HL-60 (cell line): ENCODE results near the gene ZFAND6.
"Not testable (repeated sequence)": the region's sequence is repeated elsewhere in the genome, so short reads cannot be mapped to it uniquely, and the experiment has no call there.

Experiments
- DNase-seq, 2 experiments: peaks; one replicate each; pipeline ENCODE4 v3.0.0-alpha.2; 2010 to 2020; ENCODE audit warnings: low read depth in 1 of 2, low spot score in 1 of 2
- H3K27ac ChIP-seq: fragments of 250-450 bp; sonication (Bioruptor Pico); replicated peaks from 2 replicates; pipeline ENCODE4 v1.5.1; 2020; ENCODE audit warnings: mild to moderate bottlenecking, moderate library complexity
- H3K27me3 ChIP-seq: fragments of 250-450 bp; sonication (Bioruptor Pico); 2 replicates; pipeline ENCODE4 v1.5.1; 2021; ENCODE audit warnings: mild to moderate bottlenecking, moderate library complexity; ENCODE audit not compliant: insufficient read depth, poor library complexity, severe bottlenecking
- H3K4me3 ChIP-seq: replicated peaks from 2 replicates; pipeline ENCODE4 v1.5.1; 2011; ENCODE audit warnings: mild to moderate bottlenecking, control low read depth, low read length; ENCODE audit not compliant: insufficient read depth
- GABPA ChIP-seq: IDR thresholded peaks from 2 replicates; pipeline ENCODE4 v1.6.1; 2012; ENCODE audit warnings: low read depth
- POLR2AphosphoS5 ChIP-seq: IDR thresholded peaks from 2 replicates; pipeline ENCODE4 v1.6.1; 2012; ENCODE audit warnings: low read depth
- SPI1 ChIP-seq: IDR thresholded peaks from 2 replicates; pipeline ENCODE4 v1.6.1; 2012; ENCODE audit warnings: low read depth, mild to moderate bottlenecking, borderline replicate concordance
- TF ChIP-seq, protein P1 (sequence below): IDR thresholded peaks from one replicate; pipeline ENCODE4 v1.5.1; 2011; ENCODE audit warnings: low read length, control low read depth, inconsistent platforms; ENCODE audit not compliant: insufficient read depth
- TF ChIP-seq, protein P2 (sequence below): IDR thresholded peaks from 2 replicates; pipeline ENCODE4 v1.6.1; 2012; ENCODE audit warnings: low read depth; ENCODE audit not compliant: insufficient replicate concordance

The ZFAND6 gene

DNA sequence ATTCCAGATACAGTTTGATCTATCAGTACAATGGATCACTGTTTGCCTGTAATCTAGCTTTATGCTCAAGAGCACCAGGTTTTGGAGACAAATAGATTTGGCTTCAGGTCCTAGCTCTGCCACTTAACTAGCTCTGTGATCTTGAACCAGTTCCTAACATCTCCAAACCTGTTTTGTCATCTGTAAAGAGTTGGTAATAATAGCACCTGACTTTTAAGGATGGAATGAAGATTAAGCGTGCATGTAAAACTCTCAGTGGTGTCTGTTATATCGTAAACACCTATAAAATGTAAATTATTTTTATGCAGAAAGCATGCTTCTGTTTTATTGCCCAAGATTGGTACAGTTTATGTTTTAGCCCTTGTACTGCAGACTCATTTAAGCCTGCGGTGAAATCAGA lies 36.5 kb downstream of the ZFAND6 start:
- no peak overlapping the region for H3K4me3 ChIP-seq
- TF ChIP-seq SPI1 (no peak), GABPA (no peak), POLR2AphosphoS5 (no peak)
- TF ChIP-seq, protein P1, sequence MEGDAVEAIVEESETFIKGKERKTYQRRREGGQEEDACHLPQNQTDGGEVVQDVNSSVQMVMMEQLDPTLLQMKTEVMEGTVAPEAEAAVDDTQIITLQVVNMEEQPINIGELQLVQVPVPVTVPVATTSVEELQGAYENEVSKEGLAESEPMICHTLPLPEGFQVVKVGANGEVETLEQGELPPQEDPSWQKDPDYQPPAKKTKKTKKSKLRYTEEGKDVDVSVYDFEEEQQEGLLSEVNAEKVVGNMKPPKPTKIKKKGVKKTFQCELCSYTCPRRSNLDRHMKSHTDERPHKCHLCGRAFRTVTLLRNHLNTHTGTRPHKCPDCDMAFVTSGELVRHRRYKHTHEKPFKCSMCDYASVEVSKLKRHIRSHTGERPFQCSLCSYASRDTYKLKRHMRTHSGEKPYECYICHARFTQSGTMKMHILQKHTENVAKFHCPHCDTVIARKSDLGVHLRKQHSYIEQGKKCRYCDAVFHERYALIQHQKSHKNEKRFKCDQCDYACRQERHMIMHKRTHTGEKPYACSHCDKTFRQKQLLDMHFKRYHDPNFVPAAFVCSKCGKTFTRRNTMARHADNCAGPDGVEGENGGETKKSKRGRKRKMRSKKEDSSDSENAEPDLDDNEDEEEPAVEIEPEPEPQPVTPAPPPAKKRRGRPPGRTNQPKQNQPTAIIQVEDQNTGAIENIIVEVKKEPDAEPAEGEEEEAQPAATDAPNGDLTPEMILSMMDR, result no peak
- TF ChIP-seq, protein P2, sequence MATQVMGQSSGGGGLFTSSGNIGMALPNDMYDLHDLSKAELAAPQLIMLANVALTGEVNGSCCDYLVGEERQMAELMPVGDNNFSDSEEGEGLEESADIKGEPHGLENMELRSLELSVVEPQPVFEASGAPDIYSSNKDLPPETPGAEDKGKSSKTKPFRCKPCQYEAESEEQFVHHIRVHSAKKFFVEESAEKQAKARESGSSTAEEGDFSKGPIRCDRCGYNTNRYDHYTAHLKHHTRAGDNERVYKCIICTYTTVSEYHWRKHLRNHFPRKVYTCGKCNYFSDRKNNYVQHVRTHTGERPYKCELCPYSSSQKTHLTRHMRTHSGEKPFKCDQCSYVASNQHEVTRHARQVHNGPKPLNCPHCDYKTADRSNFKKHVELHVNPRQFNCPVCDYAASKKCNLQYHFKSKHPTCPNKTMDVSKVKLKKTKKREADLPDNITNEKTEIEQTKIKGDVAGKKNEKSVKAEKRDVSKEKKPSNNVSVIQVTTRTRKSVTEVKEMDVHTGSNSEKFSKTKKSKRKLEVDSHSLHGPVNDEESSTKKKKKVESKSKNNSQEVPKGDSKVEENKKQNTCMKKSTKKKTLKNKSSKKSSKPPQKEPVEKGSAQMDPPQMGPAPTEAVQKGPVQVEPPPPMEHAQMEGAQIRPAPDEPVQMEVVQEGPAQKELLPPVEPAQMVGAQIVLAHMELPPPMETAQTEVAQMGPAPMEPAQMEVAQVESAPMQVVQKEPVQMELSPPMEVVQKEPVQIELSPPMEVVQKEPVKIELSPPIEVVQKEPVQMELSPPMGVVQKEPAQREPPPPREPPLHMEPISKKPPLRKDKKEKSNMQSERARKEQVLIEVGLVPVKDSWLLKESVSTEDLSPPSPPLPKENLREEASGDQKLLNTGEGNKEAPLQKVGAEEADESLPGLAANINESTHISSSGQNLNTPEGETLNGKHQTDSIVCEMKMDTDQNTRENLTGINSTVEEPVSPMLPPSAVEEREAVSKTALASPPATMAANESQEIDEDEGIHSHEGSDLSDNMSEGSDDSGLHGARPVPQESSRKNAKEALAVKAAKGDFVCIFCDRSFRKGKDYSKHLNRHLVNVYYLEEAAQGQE, result no peak

DNA sequence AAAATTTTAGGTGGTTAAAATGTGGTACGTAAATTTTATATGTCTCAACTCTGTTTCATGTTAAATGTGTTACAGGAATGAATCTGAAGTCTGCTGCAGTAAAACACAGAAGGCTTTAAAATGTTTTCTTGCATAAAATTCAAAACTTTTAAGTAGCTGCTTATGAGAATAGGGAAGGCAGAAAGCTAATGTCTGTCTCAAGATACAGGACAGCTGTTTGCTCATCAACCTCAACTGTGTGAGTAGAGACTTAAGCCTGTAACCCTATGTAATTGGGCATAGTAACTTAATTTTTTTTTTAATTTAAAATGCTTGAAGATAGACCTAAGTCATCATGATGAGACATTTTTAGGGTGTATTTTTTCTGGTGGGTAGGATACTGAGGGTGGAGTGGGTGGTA lies 38.9 kb downstream of the ZFAND6 start:
- H3K27ac ChIP-seq, result no peak overlapping the region
- TF ChIP-seq SPI1 (no peak), POLR2AphosphoS5 (no peak), GABPA (no peak)
- TF ChIP-seq, protein P1, result no peak
- TF ChIP-seq, protein P2, result no peak
- H3K4me3 ChIP-seq, result no peak overlapping the region
- no peaks in the 10 kb centered on the region for H3K27me3 ChIP-seq
- no peak for DNase-seq

More for the DNA sequence above, 36.5 kb downstream of the ZFAND6 start:
- Histone ChIP-seq H3K27me3 (no peaks in the 10 kb centered on the region), H3K27ac (no peak overlapping the region)
- no peak for DNase-seq

DNA sequence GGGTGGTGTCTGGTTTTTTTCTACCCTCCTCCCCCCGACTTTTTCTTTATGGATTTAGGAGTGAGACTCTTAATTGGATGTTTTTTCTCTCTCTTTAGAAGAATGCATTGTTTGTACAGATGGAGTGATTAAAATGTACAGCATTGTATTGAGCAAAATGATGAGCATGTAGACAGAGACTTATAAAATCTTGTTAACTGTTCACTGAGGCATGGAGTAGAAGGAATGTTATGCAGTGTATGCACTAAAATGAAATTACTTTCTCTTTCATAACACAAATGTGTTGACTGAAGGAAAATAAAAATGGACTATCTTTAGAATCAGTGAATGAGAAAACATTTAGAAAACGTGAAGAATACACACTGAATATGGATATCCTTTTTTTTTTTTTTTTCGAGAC lies 39.8 kb downstream of the ZFAND6 start:
- no peak for DNase-seq
- H3K4me3 ChIP-seq, result no peak overlapping the region
- H3K27ac ChIP-seq, result no peak overlapping the region
- TF ChIP-seq, protein P1, result no peak
- TF ChIP-seq POLR2AphosphoS5, result no peak
- H3K27me3 ChIP-seq, result no peaks in the 10 kb centered on the region

DNA sequence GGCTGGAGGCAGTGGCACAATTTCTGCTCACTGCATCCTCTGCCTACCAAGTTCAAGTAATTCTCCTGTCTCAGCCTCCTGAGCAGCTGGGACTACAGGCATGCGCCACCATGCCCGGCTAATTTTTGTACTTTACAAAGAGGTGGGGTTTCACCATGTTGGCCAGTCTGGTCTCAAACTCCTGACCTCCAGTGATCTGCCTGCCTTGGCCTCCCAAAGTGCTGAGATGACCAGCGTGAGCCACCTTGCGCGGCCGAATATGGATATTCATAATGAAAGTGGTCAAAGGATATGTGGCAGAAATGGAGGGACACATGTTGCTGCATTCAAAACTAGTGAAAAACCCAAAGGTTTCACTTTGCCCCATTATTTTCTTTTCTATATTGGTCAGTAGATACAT lies 40.2 kb downstream of the ZFAND6 start:
- H3K4me3 ChIP-seq, DNase-seq, H3K27me3 ChIP-seq, H3K27ac ChIP-seq: not testable (repeated sequence)
